ENCODE measurements around the gene PLK3.

- TF ChIP-seq, protein P1, sequence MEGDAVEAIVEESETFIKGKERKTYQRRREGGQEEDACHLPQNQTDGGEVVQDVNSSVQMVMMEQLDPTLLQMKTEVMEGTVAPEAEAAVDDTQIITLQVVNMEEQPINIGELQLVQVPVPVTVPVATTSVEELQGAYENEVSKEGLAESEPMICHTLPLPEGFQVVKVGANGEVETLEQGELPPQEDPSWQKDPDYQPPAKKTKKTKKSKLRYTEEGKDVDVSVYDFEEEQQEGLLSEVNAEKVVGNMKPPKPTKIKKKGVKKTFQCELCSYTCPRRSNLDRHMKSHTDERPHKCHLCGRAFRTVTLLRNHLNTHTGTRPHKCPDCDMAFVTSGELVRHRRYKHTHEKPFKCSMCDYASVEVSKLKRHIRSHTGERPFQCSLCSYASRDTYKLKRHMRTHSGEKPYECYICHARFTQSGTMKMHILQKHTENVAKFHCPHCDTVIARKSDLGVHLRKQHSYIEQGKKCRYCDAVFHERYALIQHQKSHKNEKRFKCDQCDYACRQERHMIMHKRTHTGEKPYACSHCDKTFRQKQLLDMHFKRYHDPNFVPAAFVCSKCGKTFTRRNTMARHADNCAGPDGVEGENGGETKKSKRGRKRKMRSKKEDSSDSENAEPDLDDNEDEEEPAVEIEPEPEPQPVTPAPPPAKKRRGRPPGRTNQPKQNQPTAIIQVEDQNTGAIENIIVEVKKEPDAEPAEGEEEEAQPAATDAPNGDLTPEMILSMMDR (IDR thresholded peaks at IDR 0.05; ENCODE audit: insufficient read depth, low read length, poor library complexity, severe bottlenecking), result no peak
- no peak for TF ChIP-seq EZH2phosphoT487 (conservative IDR thresholded peaks at IDR 0.05; ENCODE audit: low read length)
Measured at GRCh38 chr1:44820328-44821239, 20.4 kb downstream of the PLK3 start.

Measured in SU-DHL-6 (cell line).